Measurements from ENCODE around the gene MINAR1.

DNA sequence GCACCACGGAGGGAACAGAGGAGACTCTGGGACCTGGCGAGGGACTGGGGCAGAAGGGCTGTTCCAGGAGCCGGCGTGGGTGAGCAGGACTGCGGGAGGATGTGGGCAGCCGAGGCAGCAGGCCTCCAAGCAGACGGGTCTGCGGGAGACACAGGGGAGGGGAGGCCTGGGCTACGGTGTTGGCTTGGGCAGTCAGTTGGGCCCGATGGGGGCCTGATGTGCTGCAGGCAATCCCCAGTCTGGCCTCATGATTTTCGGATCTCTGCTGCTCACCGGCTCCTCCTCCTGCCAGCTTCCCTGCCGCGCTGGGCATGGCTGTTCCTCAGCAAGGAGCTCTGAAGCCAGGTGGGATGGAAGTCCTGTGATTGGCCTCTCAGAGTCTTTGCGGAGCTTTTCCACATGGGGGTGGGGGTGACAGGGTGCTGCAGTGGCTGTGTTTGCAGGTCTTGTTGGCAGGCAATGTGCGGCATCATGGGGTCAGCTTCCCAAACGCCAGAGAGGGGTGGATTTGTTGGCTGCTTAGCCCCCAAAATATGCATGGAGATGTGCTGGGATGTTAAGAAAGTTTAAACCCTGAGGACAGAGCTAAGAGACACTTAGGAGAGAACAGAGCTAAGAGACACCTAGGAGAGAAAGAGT is 19.3 kb downstream of the MINAR1 start:
- TF ChIP-seq, protein P1, sequence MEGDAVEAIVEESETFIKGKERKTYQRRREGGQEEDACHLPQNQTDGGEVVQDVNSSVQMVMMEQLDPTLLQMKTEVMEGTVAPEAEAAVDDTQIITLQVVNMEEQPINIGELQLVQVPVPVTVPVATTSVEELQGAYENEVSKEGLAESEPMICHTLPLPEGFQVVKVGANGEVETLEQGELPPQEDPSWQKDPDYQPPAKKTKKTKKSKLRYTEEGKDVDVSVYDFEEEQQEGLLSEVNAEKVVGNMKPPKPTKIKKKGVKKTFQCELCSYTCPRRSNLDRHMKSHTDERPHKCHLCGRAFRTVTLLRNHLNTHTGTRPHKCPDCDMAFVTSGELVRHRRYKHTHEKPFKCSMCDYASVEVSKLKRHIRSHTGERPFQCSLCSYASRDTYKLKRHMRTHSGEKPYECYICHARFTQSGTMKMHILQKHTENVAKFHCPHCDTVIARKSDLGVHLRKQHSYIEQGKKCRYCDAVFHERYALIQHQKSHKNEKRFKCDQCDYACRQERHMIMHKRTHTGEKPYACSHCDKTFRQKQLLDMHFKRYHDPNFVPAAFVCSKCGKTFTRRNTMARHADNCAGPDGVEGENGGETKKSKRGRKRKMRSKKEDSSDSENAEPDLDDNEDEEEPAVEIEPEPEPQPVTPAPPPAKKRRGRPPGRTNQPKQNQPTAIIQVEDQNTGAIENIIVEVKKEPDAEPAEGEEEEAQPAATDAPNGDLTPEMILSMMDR (IDR thresholded peaks at IDR 0.05) = no peak
- TF ChIP-seq POLR2A (IDR thresholded peaks at IDR 0.05) = no peak

Measured in tibial nerve (tissue), 3 donors.